Dedifferentiated amniotic fluid mesenchymal stem cell (primary cell): ENCODE results near the gene XPR1.
"Not testable (repeated sequence)": the region's sequence is repeated elsewhere in the genome, so short reads cannot be mapped to it uniquely, and the experiment has no call there.

Experiments used
- DNase-seq: peaks from one replicate; pipeline ENCODE4 v3.0.0-alpha.2; 2016; ENCODE audit errors: extremely low spot score

Gene XPR1

DNA sequence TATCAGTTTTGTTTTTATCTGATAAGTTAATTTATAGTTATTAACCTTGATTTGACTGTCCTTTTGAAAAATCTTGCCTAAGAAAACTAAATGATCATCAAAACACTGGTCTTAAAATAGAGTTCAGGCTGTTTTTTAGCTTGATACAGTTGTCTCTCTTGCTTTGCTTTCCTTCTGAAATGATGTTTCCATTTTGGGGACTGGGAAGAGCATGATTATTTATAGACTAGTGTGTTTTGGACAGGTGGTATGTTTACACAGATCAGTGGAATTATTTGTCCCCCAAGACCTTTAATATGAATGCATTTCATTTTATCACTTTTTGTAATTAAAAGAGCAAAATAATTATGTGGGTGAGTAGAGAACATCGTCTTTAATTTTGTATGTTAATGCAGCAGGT is 90.8 kb downstream of the XPR1 start:
- DNase-seq: no peak

DNA sequence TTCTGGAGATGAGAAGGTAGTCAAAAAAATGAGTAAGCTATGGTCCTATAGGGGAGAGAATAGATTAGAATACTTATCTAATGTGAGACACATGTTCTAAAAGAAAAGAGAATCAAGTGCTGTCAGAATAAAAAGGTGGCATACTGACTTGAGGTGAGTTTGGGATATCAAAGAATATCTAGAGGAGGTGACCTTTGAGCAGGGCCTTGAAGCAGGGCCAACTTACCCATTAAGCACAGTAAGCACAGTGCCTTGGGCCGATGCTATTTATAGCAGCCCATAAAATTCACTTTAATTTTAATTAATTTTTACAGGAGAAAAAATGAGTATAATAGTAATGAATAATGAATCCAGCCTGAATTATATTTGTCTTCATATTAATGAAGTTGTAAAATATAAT is 92.2 kb downstream of the XPR1 start:
- no peak for DNase-seq

DNA sequence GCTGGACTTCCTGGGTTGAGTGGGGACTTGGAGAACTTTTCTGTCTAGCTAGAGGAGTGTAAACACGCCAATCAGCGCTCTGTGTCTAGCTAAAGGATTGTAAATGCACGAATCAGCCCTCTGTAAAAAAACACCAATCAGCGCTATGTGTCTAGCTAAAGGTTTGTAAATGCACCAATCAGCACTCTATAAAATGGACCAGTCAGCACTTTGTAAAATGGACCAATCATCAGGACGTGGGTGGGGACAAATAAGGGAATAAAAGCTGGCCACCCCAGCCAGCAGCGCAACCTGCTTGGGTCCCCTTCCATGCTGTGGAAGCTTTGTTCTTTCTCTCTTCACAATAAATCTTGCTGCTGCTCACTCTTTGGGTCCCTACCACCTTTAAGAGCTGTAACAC is 94.2 kb downstream of the XPR1 start:
- not testable (repeated sequence) for DNase-seq

DNA sequence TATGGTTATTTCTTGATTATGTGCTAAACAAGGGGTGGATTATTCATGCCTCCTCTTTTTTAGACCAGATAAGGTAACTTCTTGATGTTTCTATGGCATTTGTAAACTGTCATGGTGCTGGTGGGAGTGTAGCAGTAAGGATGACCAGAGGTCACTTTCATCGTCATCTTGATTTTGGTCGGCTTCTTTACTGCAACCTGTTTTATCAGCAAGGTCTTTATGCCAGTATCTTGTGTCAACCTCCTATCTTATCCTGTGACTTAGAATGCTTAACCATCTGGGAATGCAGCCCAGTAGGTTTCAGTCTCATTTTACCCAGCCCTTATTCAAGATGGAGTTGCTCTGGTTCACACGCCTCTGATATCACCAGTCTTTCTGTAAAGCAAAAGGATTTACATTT is 95.9 kb downstream of the XPR1 start:
- not testable (repeated sequence) for DNase-seq

DNA sequence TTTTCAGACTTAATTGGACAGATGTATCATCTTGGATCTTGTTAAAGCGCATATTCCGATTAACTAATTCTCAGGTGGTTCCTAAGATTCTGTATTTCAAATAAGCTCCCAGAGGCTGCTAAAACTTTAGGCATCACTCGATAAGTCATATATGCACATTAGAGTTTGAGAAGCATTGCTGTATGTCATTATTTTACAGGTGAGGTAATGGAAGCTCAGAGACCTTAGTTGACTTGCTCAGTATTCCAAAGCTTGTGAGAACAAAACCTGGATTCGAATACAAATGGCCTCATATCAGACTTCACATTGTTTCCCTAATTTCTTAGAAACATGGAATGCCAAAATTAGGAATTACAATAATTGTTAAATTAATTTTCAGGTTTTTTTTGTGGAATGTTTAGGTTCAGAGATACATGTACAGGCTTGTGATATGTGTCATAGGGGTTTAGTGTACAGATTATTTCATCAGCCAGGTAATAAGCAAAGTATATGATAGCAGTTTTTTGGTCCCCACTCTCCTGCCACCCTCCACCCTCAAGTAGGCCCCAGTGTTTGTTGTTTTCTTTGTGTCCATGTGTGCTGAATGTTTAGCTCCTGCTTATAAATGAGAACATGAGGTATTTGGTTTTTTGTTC is 96.8 kb downstream of the XPR1 start:
- DNase-seq: no peak

DNA sequence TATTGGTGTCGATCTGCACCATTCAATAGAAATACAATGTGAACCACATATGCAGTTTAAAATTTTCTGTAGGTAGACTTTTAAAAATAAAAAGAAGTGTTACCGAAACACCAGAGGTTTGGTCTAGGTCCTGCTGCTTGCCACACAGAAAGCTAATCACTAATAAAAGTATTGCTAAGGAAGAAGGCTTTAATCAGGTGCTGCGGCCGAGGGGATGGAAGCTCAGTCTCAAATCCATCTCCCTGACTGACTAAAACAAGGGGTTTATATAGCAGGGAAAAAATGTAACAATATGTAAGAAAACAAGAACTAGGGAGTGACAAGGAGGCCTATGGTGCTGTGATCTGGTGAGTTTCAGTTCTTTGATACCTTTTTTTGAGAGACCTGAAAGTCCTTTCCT is 99.3 kb downstream of the XPR1 start:
- DNase-seq: no peak

DNA sequence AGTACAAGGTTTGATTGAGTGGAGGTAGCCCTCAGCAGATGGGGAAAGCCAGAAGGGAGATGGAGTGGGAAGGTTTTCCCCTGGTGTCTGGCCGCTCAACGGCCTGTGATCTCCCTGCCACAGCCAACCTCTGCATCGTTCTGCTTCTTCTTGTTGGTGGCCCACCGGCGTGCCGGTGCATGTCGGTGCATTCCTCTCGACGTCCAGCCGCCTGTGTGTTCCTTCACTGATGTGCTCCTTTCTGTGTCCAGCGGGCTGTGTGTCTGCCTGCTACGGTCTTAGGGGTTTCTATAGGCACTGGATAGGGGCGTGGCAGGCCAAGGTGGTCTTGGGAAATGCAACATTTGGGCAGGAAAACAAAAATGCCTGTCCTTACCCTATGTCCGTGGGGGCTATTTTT is 101.0 kb downstream of the XPR1 start:
- DNase-seq: no peak

DNA sequence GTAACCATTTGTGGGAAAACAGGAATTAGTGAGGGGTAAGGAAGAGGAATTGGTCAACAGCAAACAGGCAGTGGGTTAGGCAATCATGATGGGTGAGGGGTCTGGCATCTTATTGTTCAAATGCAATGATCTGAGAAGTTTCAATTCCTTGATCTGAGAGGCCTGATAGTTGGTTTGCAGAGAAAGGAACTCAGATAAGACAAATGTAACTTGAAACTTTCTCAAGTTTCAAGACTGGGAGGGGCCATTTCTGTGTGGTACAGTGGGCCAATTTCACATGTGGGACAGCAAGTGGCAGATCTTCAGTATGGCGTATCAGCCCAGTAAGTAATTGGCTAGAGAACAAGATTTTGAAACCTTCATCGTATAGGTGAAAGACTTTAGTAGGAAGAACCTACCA is 102.5 kb downstream of the XPR1 start:
- DNase-seq: no peak

DNA sequence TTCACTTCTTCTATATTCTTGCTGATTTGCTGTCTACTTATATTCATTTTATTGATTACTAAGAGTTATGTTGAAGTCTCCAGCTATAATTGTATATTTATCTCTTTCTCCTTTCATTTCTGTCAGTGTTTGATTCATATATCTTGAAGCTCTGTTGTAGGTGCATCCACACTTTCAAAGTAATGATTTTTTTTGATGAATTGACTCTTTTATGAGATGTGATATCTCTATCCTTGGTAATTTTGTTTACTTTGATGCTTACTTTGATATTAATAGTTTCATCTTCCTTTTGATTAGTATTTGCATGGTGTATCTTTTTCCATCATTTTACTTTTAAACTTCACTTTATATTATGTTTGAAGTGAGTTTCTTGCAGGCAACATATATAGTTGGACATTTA is 110.8 kb downstream of the XPR1 start:
- DNase-seq: no peak

DNA sequence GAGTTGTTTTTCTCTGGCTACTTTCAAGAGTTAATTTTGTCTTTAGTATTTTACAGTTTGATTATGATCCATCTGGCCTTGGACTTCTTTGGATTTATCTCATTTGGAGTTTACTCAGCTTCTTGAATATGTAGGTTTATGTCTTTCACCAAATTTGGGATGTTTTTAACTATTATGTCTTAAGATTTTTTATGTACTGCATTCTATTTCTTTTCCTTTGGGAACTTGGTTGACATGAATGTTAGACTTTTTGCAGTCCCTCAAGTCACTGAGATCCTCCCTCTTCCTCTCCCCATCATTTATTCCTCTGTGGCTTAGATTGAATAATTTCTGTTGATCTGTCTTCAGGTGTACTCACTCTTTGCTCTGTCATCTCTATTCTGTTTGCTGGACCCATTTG is 112.0 kb downstream of the XPR1 start:
- DNase-seq: no peak

DNA sequence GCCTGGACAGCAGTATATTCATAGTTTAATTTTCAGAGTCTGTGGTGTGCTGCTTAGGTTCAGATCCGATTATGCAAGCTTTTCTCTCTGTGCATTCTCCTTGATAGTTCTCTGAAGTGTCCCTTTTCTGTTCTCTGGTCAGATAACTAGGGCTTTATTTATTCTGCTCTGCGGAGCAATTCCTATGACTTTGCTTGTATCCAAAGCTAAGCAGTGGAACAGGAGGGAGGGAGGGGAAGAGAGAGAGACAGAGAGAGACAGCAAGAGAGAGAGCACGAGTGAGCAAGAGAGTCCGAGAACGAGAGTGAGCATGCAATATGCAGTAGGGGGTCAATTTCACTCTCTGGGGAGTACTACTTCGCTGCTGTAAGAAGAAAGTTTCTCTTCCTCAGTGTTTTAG is 113.3 kb downstream of the XPR1 start:
- DNase-seq: no peak

DNA sequence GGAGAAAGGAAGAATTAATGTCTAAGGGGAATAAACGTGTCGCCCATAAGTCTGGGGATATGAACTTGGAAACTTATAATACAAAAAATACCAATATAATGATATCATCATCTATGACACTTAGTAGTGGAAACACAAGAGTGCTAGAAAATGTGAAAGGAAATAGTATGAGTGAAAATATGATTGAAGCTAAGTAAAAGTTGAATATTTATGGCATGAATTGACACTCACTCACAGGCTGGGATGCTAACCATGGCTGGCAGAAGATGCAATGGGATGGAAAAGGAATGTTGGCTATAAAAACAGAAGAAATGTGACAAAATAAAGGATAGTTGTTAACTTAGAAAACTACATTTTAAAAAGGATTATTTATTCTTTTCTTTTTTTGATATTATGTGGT is 120.1 kb downstream of the XPR1 start:
- no peak for DNase-seq

DNA sequence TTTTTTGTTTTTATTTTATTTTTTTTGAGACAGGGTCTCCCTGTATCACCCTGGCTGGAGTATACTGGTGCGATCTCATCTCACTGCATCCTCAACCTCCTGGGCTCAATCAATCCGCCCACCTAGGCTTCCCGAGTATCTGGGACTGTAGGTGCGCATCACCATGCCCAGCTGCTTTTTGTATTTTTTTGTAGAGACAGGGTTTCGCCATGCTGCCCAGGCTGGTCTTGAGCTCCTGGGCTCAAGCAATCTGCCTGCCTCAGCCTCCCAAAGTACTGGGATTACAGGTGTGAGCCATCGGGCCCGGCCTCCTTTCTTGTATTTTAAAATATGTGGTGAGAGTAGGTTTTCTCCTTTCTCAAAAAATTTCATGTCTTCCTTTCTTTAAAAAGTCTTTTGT is 122.6 kb downstream of the XPR1 start:
- no peak for DNase-seq

DNA sequence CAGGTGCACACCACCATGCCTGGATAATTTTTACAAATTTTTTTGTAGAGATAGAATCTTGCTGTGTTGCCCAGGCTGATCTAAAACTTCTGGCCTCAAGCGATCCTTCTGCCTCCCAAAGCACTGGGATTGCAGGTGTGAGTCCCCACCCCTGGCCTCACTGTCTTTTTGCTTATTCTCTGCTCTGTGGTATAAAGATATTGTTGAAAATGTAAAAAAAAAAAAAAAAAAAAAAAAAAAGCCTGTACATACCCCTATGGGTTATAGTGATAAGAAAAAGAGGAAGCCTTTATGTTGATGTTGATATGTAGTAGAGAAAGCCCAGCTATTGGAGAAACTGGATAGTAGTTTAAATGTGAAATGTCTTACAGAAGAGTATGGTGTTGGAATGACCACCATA is 125.8 kb downstream of the XPR1 start:
- no peak for DNase-seq

DNA sequence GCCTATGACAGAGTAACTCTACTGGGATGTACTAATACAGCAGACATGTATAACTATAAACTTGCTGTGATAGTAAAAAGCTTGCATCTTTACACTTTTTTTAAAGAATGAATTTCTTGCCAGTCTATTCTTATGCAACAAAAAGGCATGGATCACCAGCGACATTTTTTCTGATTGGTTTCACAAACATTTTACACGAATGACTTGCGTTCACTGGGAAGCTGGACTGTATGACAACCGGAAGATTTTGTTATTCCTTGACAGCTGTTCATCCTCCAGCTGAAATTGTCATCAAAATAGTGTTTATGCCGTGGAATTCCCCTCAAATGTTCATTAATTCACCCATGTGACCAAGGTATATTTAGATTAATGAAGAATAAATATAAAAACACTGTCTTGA is 131.0 kb downstream of the XPR1 start:
- DNase-seq: no peak

DNA sequence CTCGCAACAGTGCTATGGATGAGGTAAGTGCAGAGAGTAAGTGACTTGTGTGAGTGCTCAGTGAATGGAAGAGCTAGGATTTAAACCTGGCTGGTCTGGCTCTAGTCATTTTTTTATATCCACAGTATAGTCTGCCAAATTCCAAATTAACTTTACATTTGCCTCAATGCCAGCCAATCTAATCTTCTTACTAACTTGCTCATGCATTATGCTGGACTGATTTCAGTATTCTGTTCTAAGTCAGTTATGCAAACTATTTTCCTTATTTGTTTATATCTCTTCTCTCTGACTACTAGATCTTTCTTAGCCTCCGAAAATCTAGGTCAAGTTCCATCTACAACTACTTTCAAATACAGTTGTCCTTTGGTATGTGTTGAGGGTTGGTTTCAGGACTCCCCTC is 133.3 kb downstream of the XPR1 start:
- DNase-seq: peak; percentile 73

DNA sequence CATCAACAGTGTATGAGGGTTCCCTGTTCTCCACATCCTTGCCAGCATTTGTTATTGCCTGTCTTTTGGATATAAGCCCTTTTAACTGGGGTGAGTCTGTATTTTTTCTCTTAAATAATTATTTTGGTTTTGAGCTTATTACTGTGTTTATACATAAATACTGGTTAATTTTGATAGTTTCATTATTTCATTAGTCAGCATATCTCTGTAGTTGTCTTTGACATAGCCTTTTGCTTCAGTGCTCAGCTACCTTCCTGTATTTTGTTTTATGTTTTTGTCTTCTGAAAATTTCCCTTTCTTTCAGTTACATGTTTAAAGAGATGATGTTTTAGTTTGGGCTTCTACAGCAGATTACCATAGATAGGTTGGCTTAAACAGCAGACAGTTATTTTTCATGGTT is 138.1 kb downstream of the XPR1 start:
- no peak for DNase-seq

DNA sequence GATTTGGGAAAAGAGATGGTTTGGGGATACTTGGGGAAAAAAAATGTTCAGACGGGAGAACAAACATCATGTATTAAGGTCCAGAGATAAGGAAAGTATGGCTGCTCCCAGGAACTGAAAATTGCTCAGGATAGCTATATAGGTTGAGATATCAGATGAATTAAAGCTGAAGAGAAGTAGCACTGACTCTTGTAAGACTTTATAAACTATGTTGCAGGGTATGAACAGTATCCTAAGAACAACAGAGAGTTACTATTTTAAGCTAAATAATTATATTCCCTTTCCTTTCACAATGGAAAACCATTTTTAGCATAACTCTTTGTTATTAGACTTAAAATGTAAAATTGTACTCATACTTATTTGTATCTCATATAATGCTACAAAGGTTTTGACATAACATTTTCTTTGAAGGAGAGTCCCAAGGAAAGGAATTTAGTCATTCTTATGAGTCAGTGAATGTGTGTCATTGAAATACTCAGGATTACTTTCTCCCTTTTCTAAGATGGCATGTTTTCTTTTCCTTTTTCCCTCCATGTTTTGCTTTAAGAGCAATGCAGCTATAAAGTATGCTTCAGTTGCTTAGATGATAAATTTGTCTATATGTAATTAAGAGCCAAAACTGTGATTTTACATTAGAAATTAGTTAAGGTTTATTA is 141.5 kb downstream of the XPR1 start:
- DNase-seq: peak; percentile 35

DNA sequence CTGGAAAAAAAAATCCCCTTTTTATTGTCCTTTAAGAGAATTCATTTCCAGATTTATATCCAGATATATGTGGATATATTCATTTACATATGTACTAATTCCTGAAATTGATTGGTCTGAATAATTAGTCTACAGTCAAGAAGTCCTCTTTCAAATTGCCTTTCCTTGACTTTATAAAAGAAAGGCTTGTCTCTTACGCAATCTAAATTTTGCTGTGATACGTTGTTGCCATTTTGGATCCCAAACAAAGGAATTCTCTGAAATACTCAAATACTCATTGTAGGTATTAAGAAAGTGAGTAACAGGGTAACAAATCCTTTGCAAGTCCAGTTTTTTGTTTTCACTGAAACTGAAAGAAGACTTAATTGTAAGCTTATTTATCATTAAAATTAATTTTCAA is 144.0 kb downstream of the XPR1 start:
- no peak for DNase-seq

DNA sequence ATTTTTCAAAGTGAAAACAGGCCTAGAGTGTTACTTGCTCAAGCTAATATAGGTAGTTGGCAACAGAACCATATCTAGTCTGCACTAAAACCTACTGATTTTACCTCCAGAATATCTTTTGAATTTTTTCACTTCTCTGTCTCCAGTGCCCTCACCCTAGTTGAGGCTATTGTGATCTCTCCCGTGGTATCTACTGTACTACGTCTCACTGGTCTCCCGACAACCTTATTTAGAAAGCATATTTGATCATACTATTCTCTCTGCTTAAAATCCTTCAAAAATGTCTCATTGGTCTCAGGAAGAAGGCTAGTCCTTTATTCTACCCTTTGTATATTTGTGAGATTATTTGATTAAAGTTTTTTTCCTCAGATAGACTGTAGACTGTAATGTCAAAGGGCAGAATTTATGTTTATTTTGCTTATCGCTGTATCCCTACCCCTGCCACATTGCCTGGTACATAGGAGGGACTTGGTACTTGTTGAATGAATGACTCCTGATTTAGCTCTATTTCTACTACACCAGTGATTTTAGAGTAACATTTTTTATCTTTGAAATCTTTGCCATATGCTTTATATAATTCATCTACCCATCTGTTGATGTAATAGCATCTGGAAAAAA is 145.4 kb downstream of the XPR1 start:
- no peak for DNase-seq

DNA sequence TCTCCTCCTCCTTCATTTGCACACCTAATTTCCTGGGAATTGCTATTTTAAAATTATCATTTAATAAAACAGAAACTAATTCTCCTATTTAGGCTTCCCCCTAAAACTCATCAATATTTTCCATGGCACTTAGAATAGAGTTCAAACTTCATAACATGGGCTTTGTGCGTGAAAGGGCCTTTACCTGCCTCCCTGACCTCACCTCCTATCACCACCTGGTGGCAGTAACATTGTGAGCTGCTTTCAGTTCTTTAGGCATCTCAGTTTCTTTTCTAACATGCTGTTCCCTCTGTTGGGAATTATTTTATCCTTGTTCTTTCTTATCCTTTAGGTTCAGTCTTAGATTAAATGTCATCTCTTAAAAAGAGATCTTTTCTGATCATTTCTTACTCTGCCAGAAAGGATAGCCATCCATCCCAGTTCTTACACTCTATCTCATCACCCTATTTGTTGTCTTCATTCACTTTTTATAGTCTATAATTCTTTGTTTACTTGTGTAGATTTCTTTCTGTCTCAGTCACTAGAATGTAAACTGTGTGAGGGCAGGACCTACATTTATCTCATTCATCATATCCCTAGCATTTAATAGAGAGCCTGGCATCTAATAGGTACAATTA is 147.1 kb downstream of the XPR1 start:
- DNase-seq: no peak

DNA sequence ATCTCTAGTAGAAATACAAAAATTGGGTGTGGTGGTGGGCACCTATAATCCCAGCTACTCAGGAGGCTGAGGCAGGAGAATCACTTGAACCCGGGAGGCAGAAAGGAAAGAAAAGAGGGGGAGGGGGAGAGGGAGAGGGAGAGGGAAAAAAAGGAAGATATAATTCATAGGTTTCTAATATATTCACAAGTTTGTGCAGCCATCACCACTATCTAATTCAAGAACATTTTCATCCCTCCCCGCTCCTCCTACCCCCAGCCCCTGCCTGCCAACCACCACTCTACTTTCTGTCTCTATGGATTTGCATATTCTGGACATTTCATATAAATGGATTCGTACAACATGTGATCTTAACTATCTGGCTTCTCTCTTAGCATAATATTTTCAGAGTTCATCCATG is 147.8 kb downstream of the XPR1 start:
- no peak for DNase-seq

DNA sequence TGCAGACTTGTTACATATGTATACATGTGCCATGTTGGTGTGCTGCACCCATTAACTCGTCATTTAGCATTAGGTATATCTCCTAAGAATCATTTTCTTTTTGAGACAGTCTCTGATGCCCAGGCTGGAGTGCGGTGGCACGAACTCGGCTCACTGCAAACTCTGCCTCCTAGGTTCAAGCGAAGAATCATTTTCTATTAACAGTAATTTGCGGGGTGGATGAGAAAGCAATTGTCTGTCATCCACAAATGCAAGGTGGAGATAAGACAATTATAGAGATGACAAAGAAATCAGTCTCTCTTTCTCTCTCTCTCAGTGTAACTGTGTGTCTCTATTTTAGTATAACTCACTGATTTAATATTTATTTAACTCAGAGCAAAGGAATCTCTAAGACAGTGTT is 149.9 kb downstream of the XPR1 start:
- DNase-seq: no peak
